Gastrocnemius medialis (tissue), 4 donors: ENCODE measurements around the gene DDX31. TPM values are rescaled to one million over a fixed set of nuclear protein-coding genes. Genes with fewer than 3 reads are reported as not detected.

Source experiments
- ATAC-seq, 2 donors: fragments of 150-250 bp; one replicate each; pipeline ENCODE4 v1.9.1; 2016
- DNase-seq, 2 donors: peaks; one replicate each; pipeline ENCODE4 v3.0.0-alpha.2; 2019
- H3K27ac ChIP-seq, 4 donors: fragments of 200-600 bp; sonication (generic); 1 replicate in 1 of 4; 2 replicates in 3 of 4; pipeline ENCODE4 v1.5.1; 2016 to 2018; ENCODE audit warnings: mild to moderate bottlenecking in 2 of 4, moderate library complexity in 1 of 4
- H3K27me3 ChIP-seq, 3 donors: fragments of 200-600 bp; sonication (generic) in 2 of 3; 1 replicate in 1 of 3; 2 replicates in 2 of 3; pipeline versions ENCODE4 v1.5.1 to v1.6.0; 2016 to 2019; ENCODE audit warnings: mild to moderate bottlenecking in 1 of 3, moderate library complexity in 1 of 3
- H3K36me3 ChIP-seq, 2 donors: fragments of 200-600 bp; sonication (generic) in 1 of 2; one replicate each; pipeline ENCODE4 v1.5.1; 2017 to 2018
- H3K4me1 ChIP-seq, 2 donors: fragments of 200-600 bp; sonication (generic) in 1 of 2; one replicate each; pipeline ENCODE4 v1.5.1; 2016 to 2017; ENCODE audit warnings: mild to moderate bottlenecking in 2 of 2
- H3K4me3 ChIP-seq, 4 donors: fragments of 200-600 bp; sonication (generic) in 3 of 4; 1 replicate in 1 of 4; 2 replicates in 3 of 4; pipeline ENCODE4 v1.5.1; 2016 to 2019; ENCODE audit warnings: mild to moderate bottlenecking in 2 of 4
- H3K9me3 ChIP-seq, 3 donors: fragments of 200-600 bp; sonication (generic) in 2 of 3; 1 replicate in 1 of 3; 2 replicates in 2 of 3; pipeline ENCODE4 v1.5.1; 2016 to 2019
- CTCF ChIP-seq, 5 experiments: fragments of 450-650 bp in 3 of 5; fragments of 200-600 bp in 2 of 5; sonication (generic) in 2 of 5; IDR thresholded peaks in 4 of 5; conservative IDR thresholded peaks in 1 of 5; 1 replicate in 4 of 5; 2 replicates in 1 of 5; pipeline ENCODE4 v1.5.1; 2016 to 2019; ENCODE audit warnings: antibody characterized with exemption in 5 of 5, mild to moderate bottlenecking in 3 of 5, moderate library complexity in 3 of 5
- POLR2A ChIP-seq, 2 donors: fragments of 450-650 bp; IDR thresholded peaks; one replicate each; pipeline ENCODE4 v1.6.1; 2017; ENCODE audit warnings: antibody characterized with exemption in 2 of 2, mild to moderate bottlenecking in 2 of 2, moderate library complexity in 2 of 2
- in situ Hi-C, 4 donors: fragments of 200-750 bp; cut with MboI; loops; one replicate each; pipeline versions ENCODE4 v1.15.0 to v1.8.0; 2017; ENCODE audit warnings: low sequenced_read_pairs in 4 of 4
- intact Hi-C: fragments of 100-400 bp; cut with DNase I; formaldehyde crosslinking; loops from one replicate; pipeline ENCODE4 v1.15.1; 2023; ENCODE audit warnings: low total_unique reads
- total RNA-seq, 4 donors: library from RNA; depleted of rRNA; stranded (reverse); fragments of >200 nt; gene quantifications; one replicate each; pipeline versions ENCODE4 v1.1.0 to v1.2.3, GENCODE V29; 2016

The DDX31 gene
- total RNA-seq, 4 donors from 2014 or later = 5.4 to 8.8 (median 6.4) TPM

GRCh38 chr9:132694144-132694543 is 24.4 kb upstream of the DDX31 start:
- TF ChIP-seq CTCF (IDR thresholded peaks at IDR 0.05 in 4 of 5, conservative IDR thresholded peaks at IDR 0.05 in 1 of 5) (no peak), POLR2A (IDR thresholded peaks at IDR 0.05) (no peak)
- no peak overlapping the region for H3K4me3 ChIP-seq
- in situ Hi-C loops (no loop called here), intact Hi-C loops (no loop called here)
- H3K27me3 ChIP-seq = no peaks in the 10 kb centered on the region
- ATAC-seq (no peak), DNase-seq (no peak)
- H3K27ac ChIP-seq = no peak overlapping the region
- no peaks in the 10 kb centered on the region for H3K4me1 ChIP-seq
- H3K9me3 ChIP-seq = peaks cover 0 to 11% (median 0%) of the 10 kb centered on the region in 3 donors
- H3K36me3 ChIP-seq = peaks cover 0 to 20% of the 10 kb centered on the region in 2 donors

- no peaks in the 10 kb centered on the region for H3K4me1 ChIP-seq
- H3K4me3 ChIP-seq = no peak overlapping the region
- intact Hi-C loops = no loop called here
- H3K27me3 ChIP-seq = no peaks in the 10 kb centered on the region
- no peaks in the 10 kb centered on the region for H3K9me3 ChIP-seq
- peaks cover 0 to 45% of the 10 kb centered on the region in 2 donors for H3K36me3 ChIP-seq
- in situ Hi-C loops = no loop called here
- TF ChIP-seq POLR2A (IDR thresholded peaks at IDR 0.05) (no peak), CTCF (IDR thresholded peaks at IDR 0.05 in 4 of 5, conservative IDR thresholded peaks at IDR 0.05 in 1 of 5) (no peak)
- ATAC-seq (no peak), DNase-seq (no peak)
- no peak overlapping the region for H3K27ac ChIP-seq
These were observed 20.9 kb upstream of the DDX31 start for GRCh38 chr9:132690696-132691095.

GRCh38 chr9:132683873-132684272 is 14.1 kb upstream of the DDX31 start:
- Histone ChIP-seq H3K36me3 (peaks cover 0 to 57% of the 10 kb centered on the region in 2 donors), H3K4me1 (no peaks in the 10 kb centered on the region), H3K4me3 (no peak overlapping the region), H3K27ac (no peak overlapping the region), H3K27me3 (no peaks in the 10 kb centered on the region), H3K9me3 (no peaks in the 10 kb centered on the region)
- no peak for TF ChIP-seq CTCF (IDR thresholded peaks at IDR 0.05 in 4 of 5, conservative IDR thresholded peaks at IDR 0.05 in 1 of 5)
- TF ChIP-seq POLR2A (IDR thresholded peaks at IDR 0.05) = no peak
- DNase-seq (no peak), ATAC-seq (no peak)
- intact Hi-C loops = no loop called here
- in situ Hi-C loops = no loop called here

- intact Hi-C loops = no loop called here
- peaks cover 0 to 48% of the 10 kb centered on the region in 2 donors for H3K36me3 ChIP-seq
- no peak for DNase-seq
These were observed 11.8 kb upstream of the DDX31 start for GRCh38 chr9:132681561-132681960.

More at GRCh38 chr9:132681561-132681960, 11.8 kb upstream of the DDX31 start:
- Histone ChIP-seq H3K4me1 (no peaks in the 10 kb centered on the region), H3K9me3 (no peaks in the 10 kb centered on the region), H3K27me3 (no peaks in the 10 kb centered on the region), H3K27ac (no peak overlapping the region), H3K4me3 (no peak overlapping the region)
- in situ Hi-C loops = no loop called here
- TF ChIP-seq POLR2A (IDR thresholded peaks at IDR 0.05) (no peak), CTCF (IDR thresholded peaks at IDR 0.05 in 4 of 5, conservative IDR thresholded peaks at IDR 0.05 in 1 of 5) (no peak)
- no peak for ATAC-seq
